Stromal cell of bone marrow (primary cell): ENCODE results near the gene SLC25A42.

ENCODE experiments used
- DNase-seq: peaks from one replicate; pipeline ENCODE4 v3.0.0-alpha.2; 2012; ENCODE audit warnings: low read depth

Gene SLC25A42

DNA sequence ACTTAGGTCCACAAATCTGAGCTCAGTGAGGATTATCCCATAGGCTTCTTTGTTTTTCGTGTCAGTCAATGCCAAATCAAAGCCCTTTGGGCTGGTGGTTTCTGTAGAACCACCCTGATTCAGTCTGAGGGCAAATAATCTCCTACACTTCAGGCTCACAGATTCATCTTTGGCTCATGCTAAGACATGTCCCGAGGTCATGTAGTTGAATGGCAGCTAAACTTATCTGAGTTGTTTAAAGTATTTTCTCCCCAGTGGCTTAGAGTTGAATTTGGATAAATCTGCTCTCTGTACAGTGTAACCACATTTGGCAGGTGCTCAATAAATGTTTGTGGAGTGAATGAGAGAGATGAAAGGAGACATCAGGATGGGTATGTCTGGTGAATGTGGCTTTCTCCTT lies 13.1 kb upstream of the SLC25A42 start:
- DNase-seq = no peak

DNA sequence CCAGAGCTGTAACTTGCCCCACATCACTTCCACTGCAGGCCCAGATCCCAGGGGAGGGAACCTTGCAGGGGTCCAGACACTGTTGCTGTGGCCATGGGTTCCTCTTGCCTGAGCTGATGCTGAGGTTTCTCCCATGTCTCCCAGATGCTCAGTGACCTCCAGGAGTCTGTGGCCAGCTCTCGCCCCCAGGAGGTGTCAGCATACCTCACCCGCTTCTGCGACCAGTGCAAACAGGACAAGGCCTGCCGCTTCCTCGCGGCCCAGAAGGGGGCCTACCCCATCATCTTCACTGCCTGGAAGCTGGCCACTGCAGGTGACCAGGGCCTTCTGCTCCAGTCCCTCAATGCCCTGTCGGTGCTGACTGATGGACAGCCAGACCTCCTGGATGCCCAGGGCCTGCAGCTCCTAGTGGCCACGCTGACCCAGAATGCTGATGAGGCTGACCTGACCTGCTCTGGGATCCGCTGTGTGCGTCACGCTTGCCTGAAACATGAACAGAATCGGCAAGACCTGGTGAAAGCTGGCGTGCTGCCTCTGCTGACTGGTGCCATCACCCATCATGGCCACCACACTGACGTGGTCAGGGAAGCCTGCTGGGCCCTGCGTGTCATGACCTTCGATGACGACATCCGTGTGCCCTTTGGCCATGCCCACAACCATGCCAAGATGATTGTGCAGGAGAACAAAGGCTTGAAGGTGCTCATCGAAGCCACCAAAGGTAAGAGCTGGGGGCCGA lies 12.1 kb upstream of the SLC25A42 start:
- no peak for DNase-seq

DNA sequence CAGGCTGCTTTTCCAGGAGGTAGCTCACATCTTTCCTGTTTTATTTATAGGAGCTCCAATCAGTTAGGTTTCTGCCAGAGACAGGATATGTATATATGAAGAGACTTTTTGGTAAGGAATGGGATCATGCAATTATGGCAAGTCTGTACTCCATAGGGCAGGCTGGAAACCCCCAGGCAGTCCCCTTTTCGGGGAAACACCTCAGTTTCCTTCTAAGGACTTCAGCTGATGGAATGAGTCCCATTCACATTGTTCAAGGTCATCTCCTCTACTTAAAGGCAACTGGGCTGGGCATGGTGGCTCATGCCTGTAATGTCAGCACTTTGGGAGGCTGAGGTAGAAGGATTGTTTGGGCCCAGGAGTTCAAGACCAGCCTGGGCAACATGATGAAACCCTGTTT lies 10.9 kb upstream of the SLC25A42 start:
- no peak for DNase-seq

DNA sequence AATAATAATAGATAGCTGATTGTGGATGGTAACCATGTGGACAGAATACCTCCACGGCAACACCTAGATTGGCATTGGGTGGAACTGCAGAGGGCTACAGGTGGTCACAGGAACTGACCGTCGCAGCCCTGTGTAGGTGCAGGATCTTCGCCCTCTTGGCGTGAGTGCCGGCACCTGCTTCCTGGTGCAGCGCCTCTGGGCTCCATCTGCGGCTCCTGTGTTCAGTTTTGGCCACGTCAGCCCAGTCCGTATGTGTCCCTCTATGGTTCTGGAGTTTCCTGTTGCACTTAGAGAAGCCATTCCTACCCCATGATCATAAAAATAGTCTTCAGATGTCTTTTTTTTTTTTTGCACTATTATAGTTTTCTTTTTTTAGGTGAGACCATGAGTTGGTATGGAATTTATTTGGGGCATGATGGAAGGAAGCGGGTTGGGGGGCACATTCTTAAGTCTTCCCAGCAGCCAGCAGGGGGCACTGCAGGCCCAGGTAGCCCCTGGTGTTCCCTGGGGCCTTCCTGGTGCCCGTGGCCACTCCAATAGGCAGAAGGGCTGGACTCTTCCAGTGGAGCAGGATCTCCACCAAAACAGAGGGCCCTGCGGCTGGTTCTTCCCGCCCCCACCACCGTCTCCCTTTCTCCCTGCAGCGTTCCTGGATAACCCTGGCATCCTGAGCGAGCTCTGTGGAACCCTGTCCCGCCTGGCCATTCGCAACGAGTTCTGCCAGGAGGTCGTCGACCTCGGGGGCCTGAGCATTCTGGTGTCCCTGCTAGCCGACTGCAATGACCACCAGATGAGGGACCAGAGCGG lies 10.1 kb upstream of the SLC25A42 start:
- no peak for DNase-seq

DNA sequence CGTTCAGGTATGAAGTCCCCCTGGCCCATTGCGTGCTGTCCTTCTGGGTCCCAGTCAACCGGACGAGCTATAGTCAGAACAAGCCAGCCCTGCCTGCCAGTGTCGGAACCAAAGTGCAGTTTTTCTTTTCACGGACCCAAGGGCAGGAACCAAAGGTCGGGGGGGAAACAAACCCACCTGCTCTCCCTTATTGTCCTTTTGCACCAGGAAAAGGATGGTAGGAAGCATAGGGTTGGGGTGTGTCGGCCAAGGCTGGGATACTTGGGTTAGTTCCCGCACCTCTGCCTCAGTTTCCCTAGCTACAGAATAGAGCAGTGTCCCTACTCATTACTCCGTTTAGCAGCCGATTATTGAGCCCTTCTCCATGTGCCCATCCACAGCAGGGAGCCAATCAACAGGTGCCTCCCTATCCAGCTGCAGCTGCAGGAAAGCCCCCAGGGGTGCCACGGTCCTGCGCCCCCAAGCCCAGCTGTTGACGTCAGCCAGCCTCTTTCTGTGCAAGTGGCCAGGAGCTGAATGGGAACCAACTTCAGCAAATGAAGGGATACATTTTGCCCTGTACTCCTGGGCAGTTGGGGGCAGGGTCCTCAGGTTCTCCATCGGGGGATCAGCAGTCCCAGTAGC lies 9.4 kb upstream of the SLC25A42 start:
- DNase-seq = no peak

DNA sequence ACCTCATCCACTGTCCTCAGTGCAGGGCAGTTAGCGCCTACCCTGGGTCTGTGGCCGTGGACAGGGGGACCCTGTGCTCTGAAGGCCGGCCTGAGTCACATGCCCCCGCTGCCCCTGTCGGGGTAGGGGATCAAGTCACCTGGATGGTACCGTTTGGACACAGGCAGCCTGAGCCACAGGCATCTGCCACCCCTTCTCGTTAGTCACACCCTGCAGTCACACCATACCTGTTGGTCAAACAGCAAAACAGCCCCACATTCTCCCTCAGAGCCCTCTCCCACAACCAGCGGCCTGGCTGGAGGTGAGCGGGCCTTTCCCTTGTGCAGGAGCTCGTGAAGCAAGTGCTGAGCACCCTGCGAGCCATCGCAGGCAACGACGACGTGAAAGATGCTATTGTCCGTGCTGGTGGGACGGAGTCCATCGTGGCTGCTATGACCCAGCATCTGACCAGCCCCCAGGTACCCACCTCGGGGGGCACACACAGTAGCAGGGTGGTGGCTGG lies 8.8 kb upstream of the SLC25A42 start:
- DNase-seq = no peak

DNA sequence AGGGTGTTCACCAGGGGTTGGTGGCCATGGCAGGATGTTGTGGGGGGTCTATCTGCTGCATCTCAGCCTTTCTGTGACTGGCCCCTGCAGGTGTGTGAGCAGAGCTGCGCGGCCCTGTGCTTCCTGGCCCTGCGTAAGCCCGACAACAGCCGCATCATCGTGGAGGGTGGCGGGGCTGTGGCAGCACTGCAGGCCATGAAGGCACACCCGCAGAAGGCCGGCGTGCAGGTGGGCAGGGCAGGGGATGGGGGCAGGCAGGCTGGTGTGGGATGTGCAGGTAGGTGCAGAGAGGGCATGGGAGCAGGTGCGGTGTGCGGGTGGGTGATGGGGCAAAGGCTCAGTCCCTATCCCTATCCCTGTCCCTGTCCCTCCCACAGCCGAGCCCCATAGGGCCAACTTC lies 8.1 kb upstream of the SLC25A42 start:
- DNase-seq = no peak

DNA sequence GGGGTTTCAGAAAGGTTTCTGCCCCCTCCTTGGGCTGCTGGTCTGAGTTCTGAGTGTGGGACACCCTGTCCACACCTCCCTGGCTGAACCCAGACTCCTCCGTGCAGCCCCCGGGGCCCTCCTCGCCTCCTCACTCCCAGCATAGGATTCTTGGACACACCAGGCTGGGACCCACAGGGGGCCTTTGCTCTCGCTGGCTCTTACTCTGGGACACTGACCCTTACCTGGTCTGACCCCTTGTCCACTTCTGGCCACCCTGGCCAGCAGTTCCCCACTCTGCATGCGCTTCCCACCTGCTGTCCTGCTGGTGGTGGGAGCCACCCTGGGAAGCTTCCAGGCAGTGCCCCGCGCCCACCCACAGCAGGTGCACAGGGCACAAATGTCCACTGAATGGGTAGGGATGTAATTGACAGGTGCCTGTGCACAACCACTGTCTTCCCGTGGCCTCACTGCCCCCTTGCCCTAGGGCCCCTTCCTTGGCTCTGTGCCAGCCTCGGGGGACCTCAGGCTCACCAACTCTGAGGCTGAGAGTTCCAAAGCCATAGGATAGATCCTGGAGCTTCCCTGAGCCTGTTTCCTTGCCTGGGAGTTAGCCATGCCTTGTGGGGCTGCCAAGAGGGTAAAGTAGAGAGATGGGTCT lies 7.0 kb upstream of the SLC25A42 start:
- DNase-seq = no peak

DNA sequence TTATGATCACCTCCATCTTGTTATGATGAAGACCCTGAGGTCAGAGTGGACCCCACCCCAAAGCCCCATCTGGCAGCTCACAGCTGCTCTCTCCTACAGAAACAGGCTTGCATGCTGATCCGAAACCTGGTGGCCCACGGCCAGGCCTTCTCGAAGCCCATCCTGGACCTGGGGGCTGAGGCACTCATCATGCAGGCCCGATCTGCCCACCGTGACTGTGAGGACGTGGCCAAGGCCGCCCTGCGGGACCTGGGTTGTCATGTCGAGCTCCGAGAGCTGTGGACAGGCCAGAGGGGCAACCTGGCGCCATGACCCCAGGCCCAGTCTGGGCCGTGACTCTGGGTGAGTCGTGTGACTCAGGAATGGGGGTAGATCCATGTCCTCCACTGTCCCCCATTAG lies 6.5 kb upstream of the SLC25A42 start:
- DNase-seq = no peak

DNA sequence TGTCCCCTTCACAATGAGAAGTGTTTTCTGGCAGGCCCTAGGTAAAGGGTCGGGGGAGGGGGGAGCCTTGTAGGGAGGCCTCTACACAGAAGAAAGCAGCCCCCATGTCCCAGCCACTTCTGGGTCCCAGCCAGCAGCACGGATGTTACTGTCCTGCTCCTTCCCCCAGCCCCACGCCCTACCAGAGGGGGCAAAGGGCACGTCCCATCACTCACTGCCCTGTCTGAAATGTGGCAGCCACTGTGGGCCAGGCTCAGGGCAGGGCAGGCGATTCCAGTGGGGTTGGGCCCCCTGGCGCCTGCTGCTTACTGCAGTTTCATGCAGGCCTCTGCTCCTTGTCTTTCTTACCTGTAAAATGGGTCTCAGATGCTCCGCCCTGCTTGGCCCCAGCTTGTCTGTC lies 6.1 kb upstream of the SLC25A42 start:
- DNase-seq = no peak

DNA sequence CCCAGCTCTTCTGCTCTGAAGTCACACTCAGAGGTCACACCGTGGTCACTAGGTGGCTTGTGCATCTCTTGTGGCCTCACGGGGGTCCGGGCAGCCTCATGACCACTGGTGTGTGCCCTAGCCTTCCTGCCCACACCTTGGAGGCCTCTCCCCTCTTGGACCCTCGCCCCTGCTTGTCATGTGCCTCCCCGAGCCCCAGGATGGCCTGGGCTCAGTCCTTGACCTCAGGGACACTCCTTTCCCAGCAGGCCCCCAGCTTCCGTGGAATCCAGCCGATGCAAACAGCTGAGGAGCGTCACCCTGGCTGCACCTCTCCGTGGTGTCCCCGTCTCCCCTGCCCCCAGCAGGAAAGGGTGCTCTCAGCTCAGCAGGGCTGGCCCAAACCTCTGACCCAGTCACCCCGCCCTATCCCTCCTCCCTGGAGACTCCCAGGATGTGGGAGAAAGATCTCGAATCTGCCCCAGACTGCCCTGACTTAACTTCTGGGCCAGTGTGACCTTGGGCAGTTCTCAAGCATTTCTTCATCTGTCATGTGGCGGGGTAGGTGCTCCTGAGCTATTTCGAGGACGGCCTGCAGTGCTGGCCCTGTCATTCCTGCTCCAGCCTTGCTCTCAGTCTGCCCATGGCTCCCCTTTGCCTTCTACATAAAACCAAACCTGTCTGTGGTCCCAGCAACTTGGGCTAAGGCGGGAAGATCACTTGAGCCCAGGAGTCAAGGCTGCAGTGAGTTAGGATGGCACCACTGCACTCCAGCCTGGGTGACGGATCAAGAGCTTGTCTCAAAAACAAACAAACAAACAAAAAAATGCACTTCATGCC lies 4.6 kb upstream of the SLC25A42 start:
- no peak for DNase-seq

DNA sequence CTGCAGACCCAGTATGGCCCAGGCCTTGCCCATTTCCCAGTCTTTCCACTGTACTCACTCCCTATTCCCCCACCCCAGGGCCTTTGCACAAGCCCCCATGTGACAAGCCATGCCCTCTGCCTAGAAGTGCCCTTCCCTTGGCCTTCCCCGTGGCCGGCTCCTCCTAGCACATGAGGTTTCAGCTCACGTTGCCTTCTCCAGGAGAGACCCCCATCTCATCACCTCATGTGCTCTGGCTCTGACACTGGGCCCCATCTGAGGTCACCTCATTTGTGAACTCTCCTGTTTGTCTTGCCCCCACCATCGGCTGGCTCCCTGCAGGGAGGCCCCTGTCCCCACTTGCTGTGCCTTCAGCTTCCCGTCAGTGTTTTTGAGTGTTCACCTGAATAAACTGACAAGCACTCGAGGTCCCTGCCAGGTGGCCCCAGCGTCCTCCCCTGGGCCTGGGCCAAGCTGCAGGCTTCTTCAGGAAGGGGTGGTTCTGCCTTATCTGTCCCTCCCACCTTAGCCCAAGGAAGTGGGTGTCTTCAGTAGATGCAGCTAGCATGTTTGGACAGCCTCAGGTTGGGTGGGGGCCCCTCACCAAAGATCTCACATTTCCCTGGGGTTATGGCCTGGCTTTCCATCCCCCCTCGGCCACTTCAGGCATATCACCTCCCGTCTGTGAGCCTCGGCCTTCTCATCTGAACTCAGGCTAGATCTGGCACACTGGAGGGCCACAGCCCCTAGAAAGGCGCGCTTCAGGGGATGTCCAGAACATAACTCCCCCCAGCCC lies 3.8 kb upstream of the SLC25A42 start:
- no peak for DNase-seq

DNA sequence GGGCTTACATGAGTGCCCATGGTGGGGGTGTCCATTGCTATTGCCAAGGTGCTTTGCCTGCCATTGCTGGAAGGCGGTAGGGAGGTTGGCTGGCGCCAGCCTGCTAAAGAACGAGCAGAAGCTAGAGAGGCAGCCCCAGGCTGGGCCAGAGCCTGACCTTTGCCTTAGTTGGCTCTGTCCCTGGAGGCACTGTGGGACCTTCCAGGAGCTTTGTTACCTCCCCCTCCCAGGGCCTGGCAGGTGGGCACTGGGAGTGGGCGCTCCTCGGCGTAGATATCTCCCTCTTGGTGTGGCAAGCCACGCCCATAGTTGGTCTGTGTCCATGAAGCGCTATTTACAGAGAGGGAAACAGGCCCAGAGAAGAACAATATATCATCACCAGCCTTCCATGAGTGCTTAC lies 2.3 kb upstream of the SLC25A42 start:
- no peak for DNase-seq

DNA sequence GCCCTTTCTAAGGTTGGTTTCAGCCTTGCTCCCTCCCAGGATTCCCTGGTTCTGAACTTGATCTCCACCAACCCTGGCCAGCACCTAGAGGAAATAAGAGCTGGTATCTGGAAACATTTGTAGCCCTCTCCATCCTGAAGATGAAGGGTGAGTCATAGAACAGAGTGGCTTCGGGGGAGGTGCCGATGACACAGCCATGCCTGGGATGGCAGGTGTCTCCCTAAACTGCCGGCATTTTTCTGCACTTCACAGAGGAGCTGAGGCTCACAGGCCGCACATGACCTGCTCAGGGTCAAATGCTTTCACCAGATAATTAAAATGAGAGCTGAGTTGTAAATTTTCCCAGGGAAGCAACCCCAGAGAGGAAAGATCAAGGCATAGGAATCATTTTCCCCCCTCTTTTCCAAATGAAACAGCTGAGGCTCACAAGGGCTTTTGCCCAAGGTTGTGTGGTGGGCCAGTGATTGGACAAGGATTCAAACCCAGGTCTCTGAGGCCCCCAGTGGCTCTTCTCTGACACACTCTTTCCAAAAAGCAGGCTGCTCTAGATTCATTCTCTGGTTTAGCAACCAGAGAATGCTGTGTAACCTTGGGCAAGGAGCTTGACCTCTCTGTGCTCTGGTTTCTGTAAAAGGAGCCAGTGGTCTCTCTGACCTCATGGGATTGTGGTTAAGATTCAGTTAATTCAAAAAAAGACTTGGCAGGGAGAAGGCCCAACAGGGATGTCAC lies 1.2 kb upstream of the SLC25A42 start:
- no peak for DNase-seq

DNA sequence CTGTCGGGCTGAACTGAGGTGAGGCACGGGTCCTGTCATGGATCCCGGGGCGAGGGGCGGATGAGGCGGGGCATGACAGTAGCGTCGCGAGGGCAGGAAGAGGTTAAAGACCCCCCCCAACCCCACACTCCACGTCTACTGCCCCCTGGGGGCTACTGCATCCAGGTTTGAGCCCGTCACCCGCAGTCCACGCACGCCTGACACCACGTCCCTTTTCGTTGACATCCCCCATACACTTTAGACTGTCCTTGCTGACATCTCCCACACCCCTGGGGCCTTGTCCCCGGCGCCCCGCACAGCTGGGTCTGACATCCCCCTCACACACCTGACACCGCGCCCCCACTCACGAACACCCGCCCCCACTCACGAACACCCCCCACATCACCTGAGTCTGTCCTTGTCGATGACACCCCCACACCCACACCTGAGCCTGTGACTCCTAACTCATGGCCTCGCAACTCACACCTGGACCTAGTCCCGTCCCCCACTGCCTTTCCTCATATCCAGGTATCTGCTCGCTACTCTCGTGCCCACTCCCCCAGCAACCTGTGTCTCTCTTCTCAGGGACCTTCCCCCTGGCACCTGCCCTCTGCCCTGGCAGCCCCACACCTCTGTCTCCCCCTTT lies 416 bp downstream of the SLC25A42 start:
- DNase-seq = no peak

DNA sequence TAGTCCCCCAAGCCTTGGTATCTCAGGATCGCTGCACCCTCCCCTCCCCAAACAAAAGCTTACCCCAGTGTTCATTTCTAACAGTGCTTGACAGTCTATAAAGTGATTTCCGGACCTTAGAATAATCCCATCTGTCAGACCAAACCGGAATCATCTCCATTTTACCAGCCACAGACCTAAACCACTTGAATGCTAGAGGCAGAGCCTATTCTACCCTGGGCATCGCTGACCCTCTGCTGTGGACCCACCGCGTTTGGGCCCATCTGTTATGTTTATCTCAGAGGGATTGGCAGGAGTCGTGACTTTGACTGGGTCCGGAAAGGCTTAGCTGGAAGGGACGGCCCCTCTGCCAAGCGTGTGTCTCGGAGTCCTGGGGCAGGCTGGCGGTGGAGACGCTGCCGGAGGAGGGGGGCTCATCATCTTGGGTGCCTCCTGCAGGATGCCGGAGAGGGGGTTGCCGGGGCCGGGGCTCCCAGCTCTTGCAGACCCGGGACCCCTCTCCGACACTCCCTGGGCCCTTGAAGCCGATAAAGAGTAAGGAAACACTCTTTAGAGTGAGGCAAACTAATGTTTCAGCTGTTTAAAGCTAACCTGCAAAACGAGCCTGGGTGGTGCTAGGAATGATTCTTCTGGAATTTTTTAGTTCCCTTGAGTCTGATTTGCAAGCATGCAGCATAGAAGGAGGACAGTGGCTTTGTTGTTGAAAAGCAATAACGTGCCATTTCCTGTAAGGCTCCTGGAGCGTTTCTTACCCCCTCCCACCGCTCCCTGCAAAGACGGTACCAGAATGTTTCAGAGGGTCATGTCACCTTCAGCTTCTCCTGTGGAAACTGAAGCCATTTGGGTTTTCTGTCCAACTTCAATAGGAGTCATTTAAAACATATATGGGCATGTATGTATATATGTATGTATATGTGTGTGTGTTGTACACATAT lies 1.3 kb downstream of the SLC25A42 start:
- no peak for DNase-seq

DNA sequence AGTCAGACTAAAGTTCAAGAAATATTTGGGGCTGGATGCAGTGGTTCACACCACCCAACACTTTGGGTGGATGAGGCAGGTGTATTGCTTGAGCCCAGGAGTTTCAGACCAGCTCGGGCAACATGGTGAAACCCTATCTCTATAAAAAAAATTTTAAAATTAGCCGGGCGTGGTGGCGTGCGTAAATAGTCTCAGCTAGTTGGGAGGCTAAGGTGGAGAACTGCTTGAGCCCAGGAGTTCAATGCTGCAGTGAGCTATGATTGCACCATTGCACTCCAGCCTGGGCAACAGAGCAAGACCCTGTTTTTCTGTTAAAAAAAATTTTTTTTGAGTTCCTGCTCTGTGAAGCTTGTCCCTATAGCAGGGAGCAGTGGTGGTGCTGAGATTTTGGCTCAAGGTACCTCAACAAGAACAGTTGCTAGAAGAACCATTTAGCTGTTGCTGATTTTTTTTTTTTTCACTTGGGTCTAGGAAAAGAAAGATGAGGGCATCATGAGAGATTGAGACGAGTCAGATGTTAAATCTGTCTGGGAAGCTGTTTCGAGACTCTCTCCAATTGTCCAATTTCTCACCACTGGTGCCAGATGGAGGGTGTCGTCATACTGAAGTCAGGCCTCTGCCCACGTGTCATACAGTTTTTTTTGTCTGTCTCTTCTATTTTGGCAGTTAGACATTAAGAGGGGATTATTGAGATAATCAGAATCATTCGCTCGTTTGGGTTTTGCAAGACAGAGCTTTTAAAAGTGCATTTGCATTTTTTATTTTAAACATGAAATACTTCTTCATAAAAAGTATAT lies 3.7 kb downstream of the SLC25A42 start:
- no peak for DNase-seq
